Ovary (tissue), 9 donors: ENCODE measurements around the gene IGFBP1. TPM values are rescaled to one million over a fixed set of nuclear protein-coding genes. Genes with fewer than 3 reads are reported as not detected.
"Not testable (repeated sequence)": the region's sequence is repeated elsewhere in the genome, so short reads cannot be mapped to it uniquely, and the experiment has no call there.

Experiments used
- DNase-seq, 5 donors: peaks; one replicate each; pipeline ENCODE4 v3.0.0-alpha.2; 2019 to 2020
- H3K27ac ChIP-seq, 2 donors: fragments of 200-600 bp; one replicate each; pipeline versions ENCODE4 v1.5.1 to v1.8.0; 2019 to 2022
- H3K27me3 ChIP-seq: fragments of 200-600 bp; one replicate; pipeline ENCODE4 v1.8.0; 2022
- H3K36me3 ChIP-seq: fragments of 200-600 bp; sonication (generic); one replicate; pipeline ENCODE4 v1.5.1; 2019
- H3K4me1 ChIP-seq: one replicate; pipeline ENCODE4 v1.8.1; 2013; ENCODE audit warnings: mild to moderate bottlenecking, moderate library complexity; ENCODE audit not compliant: insufficient read depth
- H3K4me3 ChIP-seq: fragments of 200-600 bp; sonication (generic); one replicate; pipeline ENCODE4 v1.5.1; 2017
- H3K9me3 ChIP-seq, 2 donors: fragments of 200-600 bp in 1 of 2; sonication (generic) in 1 of 2; one replicate each; pipeline versions ENCODE4 v1.5.1 to v1.8.1; 2013 to 2019; ENCODE audit warnings: mild to moderate bottlenecking in 1 of 2, moderate library complexity in 1 of 2
- CTCF ChIP-seq, 3 donors: fragments of 450-650 bp in 2 of 3; fragments of 200-600 bp in 1 of 3; IDR thresholded peaks; one replicate each; pipeline versions ENCODE4 v1.5.1 to v1.8.0; 2016 to 2022; ENCODE audit warnings: antibody characterized with exemption in 3 of 3, mild to moderate bottlenecking in 1 of 3
- EP300 ChIP-seq: sonication (generic); formaldehyde crosslinking; IDR thresholded peaks from one replicate; pipeline ENCODE4 v1.6.1; 2017; ENCODE audit warnings: antibody characterized with exemption
- POLR2A ChIP-seq: fragments of 450-650 bp; IDR thresholded peaks from one replicate; pipeline ENCODE4 v1.6.1; 2017; ENCODE audit warnings: antibody characterized with exemption, mild to moderate bottlenecking, moderate library complexity
- WGBS, 3 donors: extraction: QIAGEN DNeasy Blood & Tissue Kit in 1 of 3; methylation state at CpG; one replicate each; pipeline versions ENCODE4 v1.1.5 to v1.1.7; 2013 to 2017; 5-methylcytosine and 5-hydroxymethylcytosine counted together
- intact Hi-C, 4 donors: fragments of 100-400 bp; cut with DNase I; formaldehyde crosslinking; loops; one replicate each; pipeline versions ENCODE4 v1.11.0 to v1.15.1; 2022 to 2023
- polyA plus RNA-seq, 2 donors: library from polyadenylated mRNA; stranded (reverse); fragments of 200-250 nt in 1 of 2; fragments of 350-450 nt in 1 of 2; fragmentation: Illumina TruSeq in 1 of 2; extraction: RNeasy Lipid Tissue Mini Kit (QIAGEN cat#74804) in 1 of 2; gene quantifications; one replicate each; pipeline ENCODE4 v1.2.3, GENCODE V29; 2013 to 2014
- total RNA-seq, 7 donors: library from RNA; depleted of rRNA in 2 of 7; stranded (reverse); fragments of >200 nt in 2 of 7; fragmentation: NEBNext Ultra II Directional in 3 of 7; extraction: Animal tissue kit (Norgen Biotek cat#: 25700) in 3 of 7; gene quantifications; one replicate each; pipeline versions ENCODE4 v1.1.0 to v1.2.4, GENCODE V29; 2016 to 2023
- donor health status: DM: no; HTN: no; CAD: no; lungs with moderate emphysema.
- donor health status: DM: no; HTN: no; CAD: no.
- donor health status: Bipolar disorder and iron deficiency.
- donor health status: DM: yes; HTN: yes; CAD: no.
- donor health status: DM: no; HTN: no; CAD: no.
- donor health status: DM: yes; HTN: yes; CAD: no.

IGFBP1 gene
- total and polyA plus RNA-seq, 9 donors = 1.1 to 197 (median 3.7) TPM; not detected in 1

- Histone ChIP-seq H3K27me3 (no peaks in the 10 kb centered on the region), H3K27ac (no peak overlapping the region), H3K9me3 (no peaks in the 10 kb centered on the region), H3K4me1 (no peaks in the 10 kb centered on the region), H3K4me3 (no peak overlapping the region), H3K36me3 (no peaks in the 10 kb centered on the region)
- no peak for DNase-seq
- intact Hi-C loops = no loop called here
- 78 to 87% (median 84%) methylated on average over 6 of the region's 6 CpGs for WGBS, 3 donors
- TF ChIP-seq EP300 (no peak), CTCF (IDR thresholded peaks at IDR 0.05) (no peak), POLR2A (no peak)
Observed at GRCh38 chr7:45937301-45937700, 49.0 kb downstream of the IGFBP1 start.

GRCh38 chr7:45937862-45938261, 49.6 kb downstream of the IGFBP1 start:
- H3K27me3 ChIP-seq = no peaks in the 10 kb centered on the region

GRCh38 chr7:45938626-45939302, 50.5 kb downstream of the IGFBP1 start:
- DNase-seq = no peak
- TF ChIP-seq POLR2A (no peak), CTCF (IDR thresholded peaks at IDR 0.05) (no peak), EP300 (no peak)
- H3K4me3 ChIP-seq = no peak overlapping the region
- H3K27me3 ChIP-seq = no peaks in the 10 kb centered on the region
- H3K27ac ChIP-seq = no peak overlapping the region
- intact Hi-C loops = no loop called here
- H3K9me3 ChIP-seq = no peaks in the 10 kb centered on the region
- no peaks in the 10 kb centered on the region for H3K4me1 ChIP-seq
- WGBS, 3 donors = 92 to 94% (median 93%) methylated on average over 22 of the region's 22 CpGs
- no peaks in the 10 kb centered on the region for H3K36me3 ChIP-seq

More at GRCh38 chr7:45937862-45938261, 49.6 kb downstream of the IGFBP1 start:
- no peak for TF ChIP-seq EP300
- no peak for TF ChIP-seq POLR2A
- TF ChIP-seq CTCF (IDR thresholded peaks at IDR 0.05) = no peak
- WGBS, 3 donors = 89 to 98% (median 96%) methylated on average over 2 of the region's 2 CpGs
- intact Hi-C loops = no loop called here
- no peaks in the 10 kb centered on the region for H3K4me1 ChIP-seq
- no peak overlapping the region for H3K4me3 ChIP-seq
- H3K27ac ChIP-seq = no peak overlapping the region
- DNase-seq = no peak
- H3K9me3 ChIP-seq = no peaks in the 10 kb centered on the region
- no peaks in the 10 kb centered on the region for H3K36me3 ChIP-seq

GRCh38 chr7:45939574-45939973, 51.3 kb downstream of the IGFBP1 start:
- DNase-seq = no peak
- intact Hi-C loops = no loop called here
- H3K27me3 ChIP-seq = no peaks in the 10 kb centered on the region
- TF ChIP-seq POLR2A (no peak), EP300 (no peak)
- no peak overlapping the region for H3K27ac ChIP-seq
- H3K4me3 ChIP-seq = no peak overlapping the region
- no peaks in the 10 kb centered on the region for H3K9me3 ChIP-seq
- WGBS, 3 donors = 90 to 95% (median 92%) methylated on average over 11 of the region's 11 CpGs
- H3K4me1 ChIP-seq = no peaks in the 10 kb centered on the region
- H3K36me3 ChIP-seq = no peaks in the 10 kb centered on the region

GRCh38 chr7:45940237-45940781, 52.0 kb downstream of the IGFBP1 start:
- DNase-seq, intact Hi-C loops, H3K36me3 ChIP-seq: not testable (repeated sequence)

More at GRCh38 chr7:45940237-45940781, 52.0 kb downstream of the IGFBP1 start:
- H3K9me3 ChIP-seq, H3K27ac ChIP-seq, H3K4me3 ChIP-seq, H3K4me1 ChIP-seq, H3K27me3 ChIP-seq: not testable (repeated sequence)
- 92 to 94% (median 94%) methylated on average over 14 of the region's 14 CpGs for WGBS, 3 donors
